ENCODE data around the gene PLA2G4F. TPM values are rescaled to one million over a fixed set of nuclear protein-coding genes. Genes with fewer than 3 reads are reported as not detected.

The PLA2G4F gene
- total RNA-seq, 1 experiment from 2014 or later = not detected

GRCh38 chr15:42154212-42154941 lies 2.1 kb downstream of the PLA2G4F start:
- H3K79me2 ChIP-seq (ENCODE audit: low read length) = no peaks in the 10 kb centered on the region
- DNase-seq = no peak
- no peaks in the 10 kb centered on the region for H3K4me1 ChIP-seq (ENCODE audit: low read length)
- no peak overlapping the region for H3K27ac ChIP-seq (ENCODE audit: low read length)
- no peak overlapping the region for H3K4me3 ChIP-seq (ENCODE audit: low read length)
- no peaks in the 10 kb centered on the region for H3K9me2 ChIP-seq (replicated peaks; ENCODE audit: insufficient read depth, low read length)
- H3K9ac ChIP-seq (ENCODE audit: low read length) = no peak overlapping the region
- no peak overlapping the region for H2AFZ ChIP-seq (ENCODE audit: low read length)
- H3K9me3 ChIP-seq (ENCODE audit: low read length) = no peaks in the 10 kb centered on the region
- H3K27me3 ChIP-seq (ENCODE audit: low read length) = no peaks in the 10 kb centered on the region
- H3K36me3 ChIP-seq (ENCODE audit: insufficient read depth, low read length) = no peaks in the 10 kb centered on the region
- H3K4me2 ChIP-seq (ENCODE audit: low read depth, low read length, poor library complexity, severe bottlenecking) = no peak overlapping the region
- 0 out of 2 replicates have a peak, but pooled peaks cover 3% of the 10 kb centered on the region for H4K20me1 ChIP-seq (ENCODE audit: insufficient read depth, low read depth, low read length)

GRCh38 chr15:42153874-42154211 lies 2.6 kb downstream of the PLA2G4F start:
- Histone ChIP-seq H3K9me3 (ENCODE audit: low read length) (no peaks in the 10 kb centered on the region), H3K9ac (ENCODE audit: low read length) (no peak overlapping the region), H3K9me2 (replicated peaks; ENCODE audit: insufficient read depth, low read length) (no peaks in the 10 kb centered on the region)

GRCh38 chr15:42152921-42153698 lies 3.3 kb downstream of the PLA2G4F start:
- Histone ChIP-seq H3K27me3 (ENCODE audit: low read length) (no peaks in the 10 kb centered on the region), H3K9me3 (ENCODE audit: low read length) (no peaks in the 10 kb centered on the region), H3K4me3 (ENCODE audit: low read length) (no peak overlapping the region), H3K9ac (ENCODE audit: low read length) (no peak overlapping the region), H2AFZ (ENCODE audit: low read length) (no peak overlapping the region), H3K36me3 (ENCODE audit: insufficient read depth, low read length) (no peaks in the 10 kb centered on the region), H3K4me1 (ENCODE audit: low read length) (no peaks in the 10 kb centered on the region), H4K20me1 (ENCODE audit: insufficient read depth, low read depth, low read length) (0 out of 2 replicates have a peak, but pooled peaks cover 3% of the 10 kb centered on the region), H3K27ac (ENCODE audit: low read length) (no peak overlapping the region), H3K4me2 (ENCODE audit: low read depth, low read length, poor library complexity, severe bottlenecking) (no peak overlapping the region), H3K9me2 (replicated peaks; ENCODE audit: insufficient read depth, low read length) (no peaks in the 10 kb centered on the region), H3K79me2 (ENCODE audit: low read length) (no peaks in the 10 kb centered on the region)
- no peak for DNase-seq

More at GRCh38 chr15:42153874-42154211, 2.6 kb downstream of the PLA2G4F start:
- H2AFZ ChIP-seq (ENCODE audit: low read length) = no peak overlapping the region
- 0 out of 2 replicates have a peak, but pooled peaks cover 3% of the 10 kb centered on the region for H4K20me1 ChIP-seq (ENCODE audit: insufficient read depth, low read depth, low read length)
- DNase-seq = no peak
- H3K4me1 ChIP-seq (ENCODE audit: low read length) = no peaks in the 10 kb centered on the region
- no peaks in the 10 kb centered on the region for H3K79me2 ChIP-seq (ENCODE audit: low read length)
- H3K4me3 ChIP-seq (ENCODE audit: low read length) = no peak overlapping the region
- no peak overlapping the region for H3K4me2 ChIP-seq (ENCODE audit: low read depth, low read length, poor library complexity, severe bottlenecking)
- no peaks in the 10 kb centered on the region for H3K36me3 ChIP-seq (ENCODE audit: insufficient read depth, low read length)
- no peaks in the 10 kb centered on the region for H3K27me3 ChIP-seq (ENCODE audit: low read length)
- H3K27ac ChIP-seq (ENCODE audit: low read length) = no peak overlapping the region

DNA sequence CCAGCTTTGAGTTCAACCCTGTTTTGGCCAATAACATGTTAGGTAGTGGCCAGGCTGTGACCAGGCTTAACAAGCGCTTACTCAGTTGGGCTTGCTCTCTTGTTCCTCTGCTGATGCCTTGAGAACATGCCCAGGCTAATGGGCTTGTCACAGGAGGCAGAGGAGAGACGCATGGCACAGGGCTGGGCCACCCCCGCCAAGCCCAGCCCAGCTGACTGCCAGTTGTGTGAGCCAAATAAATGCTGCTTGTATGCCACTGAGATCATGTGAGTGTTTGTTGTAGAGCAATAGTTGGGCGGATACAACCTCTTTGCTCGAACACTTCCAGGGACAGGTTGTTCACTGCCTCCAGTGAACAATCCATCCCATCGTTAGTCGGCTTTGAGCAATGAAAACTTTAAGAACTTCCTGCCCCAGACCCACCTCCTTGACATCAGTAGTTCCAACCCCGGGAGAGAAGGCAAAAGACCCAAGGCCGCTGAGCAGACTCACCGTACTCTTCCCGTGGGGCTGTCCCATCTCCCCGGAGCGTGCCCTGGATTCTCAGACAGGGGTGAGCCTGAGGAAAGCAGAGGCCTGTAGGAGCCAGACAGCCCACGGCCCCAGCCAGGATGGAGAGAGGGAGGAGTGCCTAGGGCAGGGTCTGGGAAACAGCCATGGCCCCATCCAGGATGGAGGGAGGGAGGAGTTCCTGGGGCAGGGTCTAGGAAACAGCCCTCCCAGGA lies 4.1 kb downstream of the PLA2G4F start:
- no peak overlapping the region for H3K4me3 ChIP-seq (ENCODE audit: low read length)
- no peaks in the 10 kb centered on the region for H3K9me3 ChIP-seq (ENCODE audit: low read length)
- 0 out of 2 replicates have a peak, but pooled peaks cover 3% of the 10 kb centered on the region for H4K20me1 ChIP-seq (ENCODE audit: insufficient read depth, low read depth, low read length)
- H3K79me2 ChIP-seq (ENCODE audit: low read length) = no peaks in the 10 kb centered on the region
- H3K9ac ChIP-seq (ENCODE audit: low read length) = no peak overlapping the region
- no peaks in the 10 kb centered on the region for H3K36me3 ChIP-seq (ENCODE audit: insufficient read depth, low read length)
- H3K27me3 ChIP-seq (ENCODE audit: low read length) = no peaks in the 10 kb centered on the region
- no peaks in the 10 kb centered on the region for H3K9me2 ChIP-seq (replicated peaks; ENCODE audit: insufficient read depth, low read length)
- H3K4me1 ChIP-seq (ENCODE audit: low read length) = no peaks in the 10 kb centered on the region
- H2AFZ ChIP-seq (ENCODE audit: low read length) = no peak overlapping the region
- DNase-seq = no peak
- H3K4me2 ChIP-seq (ENCODE audit: low read depth, low read length, poor library complexity, severe bottlenecking) = no peak overlapping the region
- H3K27ac ChIP-seq (ENCODE audit: low read length) = no peak overlapping the region

- DNase-seq = no peak
- H3K27me3 ChIP-seq (ENCODE audit: low read length) = no peaks in the 10 kb centered on the region
- H3K27ac ChIP-seq (ENCODE audit: low read length) = no peak overlapping the region
- H3K9ac ChIP-seq (ENCODE audit: low read length) = no peak overlapping the region
- no peaks in the 10 kb centered on the region for H3K9me2 ChIP-seq (replicated peaks; ENCODE audit: insufficient read depth, low read length)
- H3K9me3 ChIP-seq (ENCODE audit: low read length) = no peaks in the 10 kb centered on the region
- 0 out of 2 replicates have a peak, but pooled peaks cover 3% of the 10 kb centered on the region for H4K20me1 ChIP-seq (ENCODE audit: insufficient read depth, low read depth, low read length)
- H3K4me2 ChIP-seq (ENCODE audit: low read depth, low read length, poor library complexity, severe bottlenecking) = no peak overlapping the region
- H3K36me3 ChIP-seq (ENCODE audit: insufficient read depth, low read length) = no peaks in the 10 kb centered on the region
- H3K4me1 ChIP-seq (ENCODE audit: low read length) = no peaks in the 10 kb centered on the region
- H2AFZ ChIP-seq (ENCODE audit: low read length) = no peak overlapping the region
- no peaks in the 10 kb centered on the region for H3K79me2 ChIP-seq (ENCODE audit: low read length)
- H3K4me3 ChIP-seq (ENCODE audit: low read length) = no peak overlapping the region
Measured at GRCh38 chr15:42151736-42152135, 4.7 kb downstream of the PLA2G4F start.

DNA sequence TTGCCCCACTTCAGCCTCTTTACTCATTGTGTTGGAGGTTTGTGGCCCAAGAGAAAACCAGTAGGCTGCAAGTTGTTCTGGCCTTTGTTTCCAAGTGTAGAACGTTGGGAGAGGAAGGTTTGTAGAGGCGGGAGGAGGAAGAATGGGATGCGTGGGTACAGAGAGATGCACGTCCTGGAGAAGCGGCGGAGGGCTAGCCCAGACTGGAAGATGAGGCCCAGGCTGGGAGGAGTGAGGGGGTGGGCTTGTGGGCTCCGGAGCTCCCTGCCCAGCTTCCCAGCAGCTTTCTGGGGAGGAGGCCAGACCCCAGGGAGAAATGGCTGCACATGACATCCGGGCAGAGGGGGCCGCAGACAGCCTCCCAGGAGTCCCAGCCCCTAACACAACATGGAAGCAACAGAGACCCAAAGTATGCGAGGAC lies 5.3 kb downstream of the PLA2G4F start:
- Histone ChIP-seq H3K27me3 (ENCODE audit: low read length) (no peaks in the 10 kb centered on the region), H3K27ac (ENCODE audit: low read length) (no peak overlapping the region), H3K79me2 (ENCODE audit: low read length) (no peaks in the 10 kb centered on the region), H3K4me2 (ENCODE audit: low read depth, low read length, poor library complexity, severe bottlenecking) (no peak overlapping the region), H3K9me3 (ENCODE audit: low read length) (no peaks in the 10 kb centered on the region), H2AFZ (ENCODE audit: low read length) (no peak overlapping the region), H3K9ac (ENCODE audit: low read length) (no peak overlapping the region), H3K4me1 (ENCODE audit: low read length) (no peaks in the 10 kb centered on the region), H4K20me1 (ENCODE audit: insufficient read depth, low read depth, low read length) (no peaks in the 10 kb centered on the region), H3K36me3 (ENCODE audit: insufficient read depth, low read length) (no peaks in the 10 kb centered on the region), H3K4me3 (ENCODE audit: low read length) (no peak overlapping the region), H3K9me2 (replicated peaks; ENCODE audit: insufficient read depth, low read length) (no peaks in the 10 kb centered on the region)
- DNase-seq = no peak

DNA sequence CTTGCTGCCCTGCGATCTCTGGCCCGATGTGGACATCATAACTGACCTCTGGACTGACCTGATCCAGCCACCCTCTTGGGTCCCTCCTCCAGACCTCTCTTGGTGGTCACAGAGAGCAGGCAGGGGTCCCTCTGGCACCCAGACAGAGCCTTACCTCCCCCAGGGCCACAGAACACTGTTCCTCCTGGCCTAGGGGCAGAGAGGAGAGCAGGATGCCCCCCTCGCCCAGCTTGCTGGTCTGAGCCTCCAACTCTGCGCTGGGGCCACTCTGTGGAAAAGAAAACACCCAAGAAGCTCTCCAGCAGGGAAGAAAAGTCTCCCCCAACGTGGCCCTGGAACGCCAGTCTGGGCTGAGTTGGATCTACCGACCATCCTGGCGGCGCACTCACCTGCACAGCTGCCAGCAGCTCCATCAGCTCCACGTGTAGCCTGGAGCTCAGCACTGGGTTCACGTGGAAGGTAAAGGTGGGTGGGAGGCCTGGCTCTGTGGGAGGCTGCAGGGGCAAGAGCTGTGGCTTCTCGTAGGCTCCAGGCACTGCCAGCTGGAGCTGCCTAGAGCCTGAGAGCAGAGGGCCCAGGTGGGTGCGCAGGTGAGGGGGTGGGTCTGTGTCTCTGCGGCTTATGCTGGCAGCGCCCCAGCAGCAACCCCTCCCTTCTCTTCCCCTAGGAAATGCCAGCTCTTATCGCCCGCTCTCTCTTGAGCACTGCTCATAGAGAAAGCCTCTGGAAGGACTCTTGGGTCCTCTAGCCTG lies 6.0 kb downstream of the PLA2G4F start:
- Histone ChIP-seq H3K4me1 (ENCODE audit: low read length) (no peaks in the 10 kb centered on the region), H4K20me1 (ENCODE audit: insufficient read depth, low read depth, low read length) (no peaks in the 10 kb centered on the region), H3K4me3 (ENCODE audit: low read length) (no peak overlapping the region), H3K27ac (ENCODE audit: low read length) (no peak overlapping the region), H3K9ac (ENCODE audit: low read length) (no peak overlapping the region), H3K4me2 (ENCODE audit: low read depth, low read length, poor library complexity, severe bottlenecking) (no peak overlapping the region), H3K27me3 (ENCODE audit: low read length) (no peaks in the 10 kb centered on the region), H2AFZ (ENCODE audit: low read length) (no peak overlapping the region), H3K36me3 (ENCODE audit: insufficient read depth, low read length) (no peaks in the 10 kb centered on the region), H3K79me2 (ENCODE audit: low read length) (no peaks in the 10 kb centered on the region), H3K9me2 (replicated peaks; ENCODE audit: insufficient read depth, low read length) (no peaks in the 10 kb centered on the region), H3K9me3 (ENCODE audit: low read length) (no peaks in the 10 kb centered on the region)
- DNase-seq = no peak

All from Karpas-422 (cell line).